Activated CD4-positive, CD25-positive, alpha-beta regulatory T cell treated with anti-CD3 and anti-CD28 coated beads, Interleukin-2, amount 50 U/mL, for 24 hours (primary cell): ENCODE measurements around the gene ZDHHC3.

Source experiments
- ATAC-seq, 2 donors: fragments of 150-1000 bp; cut with Tn5 transposase; one replicate each; pipeline ENCODE4 v1.10.0; 2021; ENCODE audit warnings: mild to moderate bottlenecking in 1 of 2, moderate library complexity in 1 of 2

Gene ZDHHC3, protein sequence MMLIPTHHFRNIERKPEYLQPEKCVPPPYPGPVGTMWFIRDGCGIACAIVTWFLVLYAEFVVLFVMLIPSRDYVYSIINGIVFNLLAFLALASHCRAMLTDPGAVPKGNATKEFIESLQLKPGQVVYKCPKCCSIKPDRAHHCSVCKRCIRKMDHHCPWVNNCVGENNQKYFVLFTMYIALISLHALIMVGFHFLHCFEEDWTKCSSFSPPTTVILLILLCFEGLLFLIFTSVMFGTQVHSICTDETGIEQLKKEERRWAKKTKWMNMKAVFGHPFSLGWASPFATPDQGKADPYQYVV

GRCh38 chr3:44976002-44976815 lies at the start of gene ZDHHC3, which contains the start of gene EXOSC7:
TSS of gene ZDHHC3 (minus strand) at chr3:44976174. CDS start at chr3:44959436, 16,738 bp downstream.
TSS of gene EXOSC7 (plus strand) at chr3:44976244. CDS start at chr3:44976278, 34 bp downstream.
- peak; percentile 91 for ATAC-seq

- no peak for ATAC-seq
These were observed 48.7 kb upstream of the ZDHHC3 start for GRCh38 chr3:45024542-45025255.

DNA sequence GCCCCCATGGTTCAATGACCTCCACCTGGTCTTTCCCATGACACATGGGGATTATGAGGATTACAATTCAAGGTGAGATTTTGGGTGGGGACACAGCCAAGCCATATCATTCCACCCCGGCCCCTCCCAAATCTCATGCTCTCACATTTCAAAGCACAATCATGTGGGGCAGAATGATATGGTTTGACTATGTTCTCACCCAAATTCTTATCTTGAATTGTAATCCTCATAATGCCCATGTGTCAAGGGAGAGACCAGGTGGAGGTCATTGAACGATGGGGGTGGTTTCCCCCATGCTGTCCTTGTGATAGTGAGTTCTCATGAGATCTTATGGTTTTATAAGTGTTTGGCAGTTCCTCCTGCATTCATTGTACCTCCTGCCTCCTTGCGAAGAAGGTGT lies 47.7 kb upstream of the ZDHHC3 start:
- ATAC-seq: no peak

DNA sequence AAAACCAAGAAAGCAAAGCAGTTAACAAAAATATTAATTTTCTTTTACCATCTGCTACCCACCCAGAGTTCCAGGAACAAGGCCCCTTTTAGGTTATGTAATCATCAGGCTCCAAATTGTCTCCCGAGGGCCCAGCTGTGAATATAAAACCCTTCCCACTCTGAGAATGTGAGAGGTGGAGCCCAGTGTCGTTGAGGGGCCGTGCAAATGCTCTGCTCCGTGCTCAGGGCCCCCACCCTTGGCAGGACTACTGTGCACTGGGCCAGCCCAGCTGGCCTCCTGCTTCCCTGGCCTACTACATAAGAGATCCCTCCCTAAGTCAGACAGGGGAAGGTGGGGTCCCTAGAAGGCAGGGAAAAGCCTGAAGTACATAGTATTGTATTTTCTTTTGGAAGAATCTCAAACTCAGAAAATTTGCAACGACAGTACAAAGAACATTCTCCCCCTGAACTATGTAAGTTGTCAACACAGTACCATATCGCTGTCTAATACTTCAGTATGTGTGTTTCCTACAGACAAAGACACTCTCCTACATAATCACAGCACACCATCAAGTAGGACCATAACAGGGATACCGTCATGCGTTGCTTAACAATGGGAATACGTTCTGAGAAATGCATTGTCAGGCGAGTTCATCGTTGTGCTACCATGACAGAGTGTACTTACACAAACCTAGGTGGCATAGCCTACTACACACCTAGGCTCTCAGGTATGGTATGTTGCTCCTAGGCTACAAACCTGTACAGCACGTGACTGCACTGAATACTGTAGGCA lies 45.7 kb upstream of the ZDHHC3 start:
- no peak for ATAC-seq

- ATAC-seq: peak in 1 of 2 donors; percentile 33
These were observed 44.6 kb upstream of the ZDHHC3 start for GRCh38 chr3:45020534-45020933.

GRCh38 chr3:45017821-45018220 lies 41.8 kb upstream of the ZDHHC3 start:
- ATAC-seq: no peak

DNA sequence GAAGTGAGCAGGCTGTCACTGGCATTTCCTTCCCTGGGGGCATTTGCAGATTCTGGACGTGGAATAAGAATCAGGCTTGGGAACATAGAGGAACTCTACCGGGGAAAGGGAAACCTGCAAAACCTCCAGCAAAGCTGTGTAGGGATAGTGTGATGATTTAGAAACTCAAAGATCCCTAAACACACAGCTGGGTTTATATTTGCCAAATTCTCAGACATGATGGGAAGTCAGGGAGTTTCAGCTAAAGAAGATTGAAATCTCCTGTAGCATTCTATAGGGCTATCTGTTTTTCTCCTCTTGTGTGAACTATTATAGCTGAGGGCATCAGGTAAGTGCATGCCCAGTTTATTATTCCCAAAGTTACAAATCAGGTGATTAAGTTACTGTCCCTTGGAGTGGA lies 40.9 kb upstream of the ZDHHC3 start:
- ATAC-seq: no peak

GRCh38 chr3:45012577-45012976 lies 36.6 kb upstream of the ZDHHC3 start:
- no peak for ATAC-seq

DNA sequence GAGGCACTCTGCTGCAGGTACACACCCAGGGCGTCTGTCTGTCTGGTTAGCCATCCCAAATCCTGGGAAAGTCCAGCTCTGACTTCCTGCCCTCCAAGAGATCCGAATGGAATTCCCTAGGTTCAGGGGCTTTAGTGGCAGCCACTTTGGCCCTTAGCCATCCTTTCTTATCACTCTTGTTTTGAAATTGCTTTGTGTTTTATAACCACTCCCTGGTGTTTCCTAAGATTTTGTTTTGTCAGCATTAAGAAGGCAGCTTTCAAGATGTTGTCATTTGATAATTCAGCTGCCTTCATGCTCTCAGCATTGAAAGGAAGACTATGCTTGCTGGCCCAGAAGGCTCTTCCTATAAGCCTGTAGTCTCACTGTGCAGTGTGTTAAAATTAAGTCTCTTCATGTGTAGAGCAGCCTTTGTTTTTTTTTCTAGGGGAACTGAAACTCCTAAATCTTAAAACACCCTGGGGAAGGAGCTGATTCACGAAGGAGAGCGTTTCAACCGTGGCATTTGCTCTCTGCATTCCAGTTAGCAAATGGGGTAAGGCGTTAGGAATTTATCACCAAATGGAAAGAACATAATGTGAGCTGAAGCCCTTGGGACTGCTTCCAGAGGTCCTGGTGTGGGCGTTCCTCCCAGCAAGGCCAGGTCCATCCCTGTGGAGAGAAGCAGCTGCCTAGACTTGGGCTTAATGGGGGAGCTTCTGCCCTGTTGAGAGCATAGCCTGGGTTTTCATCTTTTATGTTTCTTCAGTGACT lies 36.0 kb upstream of the ZDHHC3 start:
- ATAC-seq: no peak

DNA sequence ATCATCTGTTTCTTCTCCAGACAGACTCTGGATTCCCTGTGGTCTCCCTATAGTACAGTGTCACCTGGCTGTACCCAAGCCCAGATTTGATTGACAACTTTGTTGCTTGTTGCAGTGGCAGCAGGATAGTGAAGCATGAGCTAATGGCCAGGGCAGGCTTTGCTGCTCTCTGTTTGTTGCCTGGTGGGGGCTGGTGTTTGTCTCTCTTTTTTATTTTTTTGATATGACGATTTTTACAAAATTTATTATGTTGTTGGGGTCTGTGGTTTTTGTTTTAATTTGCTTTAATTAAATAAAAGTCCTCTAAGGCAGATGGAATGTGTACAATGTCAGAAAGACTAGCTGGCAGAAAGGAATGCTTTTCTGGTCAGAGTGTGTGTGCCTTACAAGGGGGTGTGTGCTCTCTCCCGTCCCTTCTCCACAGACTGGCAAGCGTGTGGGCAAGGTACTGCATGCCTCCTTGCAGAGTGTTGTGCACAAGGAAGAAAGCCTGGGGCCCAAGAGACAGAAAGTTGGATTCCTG lies 34.9 kb upstream of the ZDHHC3 start:
- no peak for ATAC-seq

- no peak for ATAC-seq
These were observed 33.9 kb upstream of the ZDHHC3 start for GRCh38 chr3:45009868-45010267.

- ATAC-seq: no peak
These were observed 32.1 kb upstream of the ZDHHC3 start for GRCh38 chr3:45008117-45008516.

DNA sequence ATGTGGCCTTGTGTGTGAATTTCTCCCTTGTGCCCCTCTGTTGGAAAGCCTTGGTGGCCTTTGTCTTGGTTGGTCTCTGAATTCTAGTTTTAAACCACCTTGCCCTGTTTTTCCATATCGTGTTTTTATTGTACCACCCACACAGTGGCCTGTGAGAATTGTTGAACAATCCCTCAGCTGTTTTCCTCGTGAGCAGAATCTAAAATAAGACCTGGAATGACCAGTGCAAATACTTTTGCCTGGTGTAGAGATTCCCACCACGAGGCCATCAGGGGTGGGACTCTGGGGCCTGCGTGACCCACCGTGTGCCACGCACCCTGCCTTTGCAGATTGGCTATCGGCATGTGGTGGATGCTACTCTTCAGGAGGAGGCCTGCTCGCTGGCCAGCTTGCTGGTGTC lies 31.1 kb upstream of the ZDHHC3 start:
- no peak for ATAC-seq

DNA sequence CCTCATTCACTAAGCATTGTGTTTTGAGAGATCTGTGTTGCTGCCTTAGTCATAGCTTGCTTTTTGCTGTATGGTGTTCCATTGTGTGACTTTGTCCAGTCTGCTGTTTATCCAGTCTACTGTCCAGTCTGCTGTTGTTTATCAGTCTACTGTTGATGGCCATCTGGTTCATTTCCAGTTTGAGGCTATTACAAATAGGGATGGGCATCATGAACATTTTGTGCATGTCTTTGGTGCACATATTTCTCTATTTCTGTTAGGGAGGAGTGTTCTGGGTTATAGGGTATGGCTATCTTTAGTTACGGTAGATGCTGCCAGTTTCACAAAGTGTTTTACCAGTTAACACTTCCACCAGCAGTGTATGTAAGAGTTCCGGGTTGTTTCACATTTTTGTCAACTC lies 27.9 kb upstream of the ZDHHC3 start:
- ATAC-seq: no peak

DNA sequence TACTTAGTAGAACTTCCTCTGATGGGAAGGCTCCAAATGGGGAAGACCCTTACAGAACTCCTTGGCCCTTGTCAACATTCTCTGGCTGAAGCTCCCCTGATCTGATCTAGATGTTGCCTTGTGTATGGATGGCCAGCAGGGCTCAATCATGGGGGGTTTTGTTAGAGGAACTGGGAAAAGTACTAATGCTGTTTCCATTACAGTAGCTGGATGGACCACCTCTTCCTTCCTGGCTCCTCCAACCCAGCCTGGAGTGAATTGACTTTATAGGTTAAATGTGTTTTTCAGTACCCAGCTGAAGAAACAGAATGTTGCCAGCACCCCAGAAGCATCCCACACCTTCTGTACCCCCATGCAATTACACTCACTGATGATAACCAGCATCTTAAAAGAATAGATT lies 27.4 kb upstream of the ZDHHC3 start:
- no peak for ATAC-seq

GRCh38 chr3:45002720-45003119 lies 26.7 kb upstream of the ZDHHC3 start:
- ATAC-seq: no peak

DNA sequence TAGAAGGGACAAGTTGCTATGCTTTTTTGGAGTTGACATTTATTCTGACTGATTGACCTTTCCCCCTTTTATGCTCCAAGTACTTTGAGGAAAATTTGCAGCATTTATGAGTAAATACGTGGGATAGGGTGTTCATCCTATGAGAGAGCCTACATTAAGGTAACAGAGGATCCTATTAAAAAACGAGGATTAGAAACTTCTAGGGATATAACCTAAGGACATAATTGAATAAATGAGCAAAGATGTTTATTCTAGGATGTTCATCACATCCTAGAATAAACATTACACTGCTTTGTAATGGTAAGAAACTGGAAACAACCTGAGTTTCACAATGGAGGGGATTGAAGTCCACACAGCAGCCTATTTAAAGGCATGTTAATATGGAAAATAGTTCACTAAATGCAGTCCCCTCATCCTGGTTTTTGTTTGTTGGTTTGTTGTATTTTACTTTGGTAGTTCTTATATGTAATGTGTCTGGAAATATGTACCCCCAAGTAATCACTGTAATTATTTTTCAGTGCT lies 26.2 kb upstream of the ZDHHC3 start:
- ATAC-seq: no peak

- no peak for ATAC-seq
These were observed 25.8 kb upstream of the ZDHHC3 start for GRCh38 chr3:45001738-45002137.

DNA sequence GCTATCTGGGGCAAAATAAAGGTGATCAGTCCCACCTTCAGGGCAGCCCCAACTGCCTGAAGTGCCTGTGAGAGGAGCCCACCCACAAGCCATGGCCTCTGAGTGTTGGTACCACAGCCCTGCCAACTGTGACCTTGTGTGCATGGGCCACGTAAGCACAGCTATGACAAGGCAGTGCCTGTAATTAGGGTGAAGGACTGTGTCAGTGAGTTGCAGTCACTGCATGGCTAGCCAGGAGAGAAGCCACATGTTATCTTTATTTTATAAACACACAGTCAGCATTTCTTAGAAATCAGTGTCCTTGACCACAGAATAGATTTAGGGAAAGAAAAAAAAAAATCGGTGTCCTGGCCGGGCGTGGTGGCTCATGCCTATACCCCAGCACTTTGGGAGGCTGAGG lies 24.8 kb upstream of the ZDHHC3 start:
- ATAC-seq: no peak

GRCh38 chr3:44999782-45000181 lies 23.8 kb upstream of the ZDHHC3 start:
- ATAC-seq: no peak

DNA sequence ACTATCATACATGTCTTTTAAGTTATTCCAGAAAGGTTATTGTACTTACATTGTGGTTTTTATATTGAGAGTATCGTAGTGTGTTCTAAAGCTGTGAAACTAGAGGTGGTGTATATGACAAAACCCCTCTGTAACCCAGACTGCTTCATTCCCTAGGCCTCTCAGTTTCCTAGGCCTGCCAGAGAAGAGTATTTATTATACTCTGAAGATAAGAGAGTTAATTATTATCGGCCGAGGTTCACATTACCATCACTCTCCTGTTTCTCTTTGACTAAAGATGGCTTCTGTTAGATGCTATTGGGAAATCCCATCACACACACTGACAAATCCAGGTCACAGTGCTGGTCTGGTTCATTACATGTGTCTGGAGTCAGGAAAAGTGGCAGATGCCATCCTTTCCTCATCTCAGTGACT lies 20.6 kb upstream of the ZDHHC3 start:
- ATAC-seq: peak; percentile 68 to 79
